AG09319 (cell line): Measurements from ENCODE around the gene DIP2C.
"Not testable (repeated sequence)": the region's sequence is repeated elsewhere in the genome, so short reads cannot be mapped to it uniquely, and the experiment has no call there.

Experiments used
- DNase-seq: peaks from one replicate; pipeline ENCODE4 v3.0.0-alpha.2; 2010; ENCODE audit warnings: low read depth; ENCODE audit errors: extremely low read depth
- TF ChIP-seq, protein P1 (sequence below): IDR thresholded peaks from 2 replicates; pipeline ENCODE4 v1.5.1; 2011; ENCODE audit warnings: low read depth, mild to moderate bottlenecking, inconsistent platforms, low read length, moderate library complexity

DIP2C gene

GRCh38 chr10:354901-355617 lies 334.4 kb downstream of the DIP2C start:
- DNase-seq = no peak
- TF ChIP-seq, protein P1, sequence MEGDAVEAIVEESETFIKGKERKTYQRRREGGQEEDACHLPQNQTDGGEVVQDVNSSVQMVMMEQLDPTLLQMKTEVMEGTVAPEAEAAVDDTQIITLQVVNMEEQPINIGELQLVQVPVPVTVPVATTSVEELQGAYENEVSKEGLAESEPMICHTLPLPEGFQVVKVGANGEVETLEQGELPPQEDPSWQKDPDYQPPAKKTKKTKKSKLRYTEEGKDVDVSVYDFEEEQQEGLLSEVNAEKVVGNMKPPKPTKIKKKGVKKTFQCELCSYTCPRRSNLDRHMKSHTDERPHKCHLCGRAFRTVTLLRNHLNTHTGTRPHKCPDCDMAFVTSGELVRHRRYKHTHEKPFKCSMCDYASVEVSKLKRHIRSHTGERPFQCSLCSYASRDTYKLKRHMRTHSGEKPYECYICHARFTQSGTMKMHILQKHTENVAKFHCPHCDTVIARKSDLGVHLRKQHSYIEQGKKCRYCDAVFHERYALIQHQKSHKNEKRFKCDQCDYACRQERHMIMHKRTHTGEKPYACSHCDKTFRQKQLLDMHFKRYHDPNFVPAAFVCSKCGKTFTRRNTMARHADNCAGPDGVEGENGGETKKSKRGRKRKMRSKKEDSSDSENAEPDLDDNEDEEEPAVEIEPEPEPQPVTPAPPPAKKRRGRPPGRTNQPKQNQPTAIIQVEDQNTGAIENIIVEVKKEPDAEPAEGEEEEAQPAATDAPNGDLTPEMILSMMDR = no peak

DNA sequence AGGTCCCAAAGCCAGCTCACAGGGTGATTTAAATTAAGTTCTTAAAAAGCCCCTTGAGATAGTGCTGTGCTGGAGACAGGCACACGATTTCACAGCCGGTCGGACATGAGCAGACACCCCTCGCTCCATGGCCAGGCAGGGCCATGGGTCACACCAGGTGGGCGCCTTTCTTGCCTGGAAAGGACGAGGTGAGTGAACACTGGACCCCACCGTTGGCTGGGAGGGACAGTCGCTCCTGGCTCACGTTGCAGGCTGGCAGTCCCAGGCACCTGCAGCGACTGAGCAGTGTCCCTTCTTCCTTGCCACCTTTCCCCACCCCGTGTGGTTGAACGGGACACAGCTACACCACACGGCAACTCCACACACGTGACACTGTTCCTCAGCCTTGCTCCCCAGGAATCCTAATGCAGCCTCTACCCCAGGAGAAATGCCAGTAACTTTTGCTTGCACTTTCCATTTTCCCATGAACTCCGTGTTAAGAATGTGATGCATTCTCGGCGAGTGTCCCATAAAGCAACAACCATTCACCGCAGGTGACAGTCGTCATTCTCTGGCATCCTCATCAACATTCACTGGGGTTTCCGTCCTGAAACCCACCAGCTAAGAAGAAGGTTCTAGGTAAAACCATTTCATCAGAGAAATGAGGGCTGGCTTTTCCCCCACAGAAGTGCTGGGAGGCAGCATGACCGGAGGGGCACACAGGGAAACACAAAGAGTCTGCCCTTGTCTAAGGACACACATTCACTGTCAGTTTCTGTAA lies 336.8 kb downstream of the DIP2C start:
- DNase-seq = no peak
- TF ChIP-seq, protein P1 = no peak

DNA sequence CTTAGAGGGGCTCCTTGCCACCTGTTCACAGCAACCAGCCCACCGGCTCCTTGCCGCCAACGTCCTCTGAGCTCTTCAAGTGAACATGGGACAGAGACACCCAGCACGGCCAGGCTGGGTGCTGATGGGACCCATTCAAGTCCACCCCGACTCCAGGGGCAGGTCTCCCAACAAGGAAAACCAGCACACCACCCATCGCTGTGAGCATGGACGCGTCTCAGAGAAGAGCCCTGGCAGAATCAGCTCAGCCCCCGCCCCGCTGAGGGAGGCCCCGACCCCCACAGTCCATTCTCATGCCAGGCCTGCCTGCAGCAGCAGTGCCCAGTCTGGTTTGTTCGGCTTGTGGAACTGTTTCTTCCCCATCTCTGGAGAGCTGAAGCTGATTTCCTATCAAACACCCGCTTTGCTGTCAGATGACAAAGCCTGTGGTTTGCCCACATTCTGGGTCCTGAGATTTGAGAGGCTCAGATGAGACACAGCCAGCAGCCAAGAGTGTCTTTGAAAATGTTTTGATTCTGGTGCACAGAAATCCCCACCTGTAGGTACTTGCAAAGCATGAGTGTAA lies 337.6 kb downstream of the DIP2C start:
- no peak for DNase-seq
- TF ChIP-seq, protein P1 = no peak

DNA sequence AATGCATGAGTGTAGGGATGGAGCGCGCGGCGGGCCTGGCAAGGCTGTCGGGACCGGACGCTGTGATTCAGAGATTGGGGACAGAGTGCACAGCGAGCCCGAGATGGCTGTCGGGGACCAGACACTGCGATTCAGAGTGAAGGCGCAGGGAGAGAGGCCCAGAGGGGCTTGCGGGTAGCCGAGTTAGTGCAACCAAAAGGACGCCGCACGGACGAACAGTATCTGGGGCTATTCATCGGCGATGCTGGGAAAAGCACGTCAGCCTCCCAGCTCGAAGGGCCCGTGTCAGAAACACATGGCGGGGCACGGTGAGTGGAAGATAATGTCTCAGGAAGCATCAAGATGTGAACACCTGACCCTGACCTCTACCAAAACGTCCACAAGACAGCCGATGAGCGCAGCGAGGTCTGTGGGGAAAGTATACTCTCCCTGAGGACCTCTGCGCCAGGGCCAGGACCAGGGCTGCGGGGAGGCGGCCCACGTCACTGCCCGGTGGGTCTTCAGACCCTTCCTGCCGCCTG lies 338.4 kb downstream of the DIP2C start:
- TF ChIP-seq, protein P1 = no peak
- DNase-seq = no peak

- TF ChIP-seq, protein P1 = no peak
Observed at GRCh38 chr10:349081-349480, 340.4 kb downstream of the DIP2C start.

GRCh38 chr10:348456-348855 lies 341.0 kb downstream of the DIP2C start:
- TF ChIP-seq, protein P1 = no peak
- no peak for DNase-seq

More at GRCh38 chr10:349081-349480, 340.4 kb downstream of the DIP2C start:
- no peak for DNase-seq

DNA sequence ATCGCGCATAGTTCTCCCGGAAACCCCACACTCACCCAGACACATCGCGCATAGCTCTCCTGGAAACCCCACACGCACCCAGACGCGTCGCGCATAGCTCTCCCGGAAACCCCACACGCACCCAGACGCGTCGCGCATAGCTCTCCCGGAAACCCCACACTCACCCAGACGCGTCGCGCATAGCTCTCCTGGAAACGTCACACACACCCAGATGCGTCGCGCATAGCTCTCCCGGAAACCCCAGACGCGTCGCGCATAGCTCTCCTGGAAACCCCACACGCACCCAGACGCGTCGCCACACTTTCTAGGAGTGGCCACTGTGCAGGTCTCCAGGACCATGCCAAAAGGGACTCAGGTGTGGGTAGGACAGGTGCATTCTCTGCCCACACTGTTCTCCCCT lies 341.7 kb downstream of the DIP2C start:
- DNase-seq = not testable (repeated sequence)

DNA sequence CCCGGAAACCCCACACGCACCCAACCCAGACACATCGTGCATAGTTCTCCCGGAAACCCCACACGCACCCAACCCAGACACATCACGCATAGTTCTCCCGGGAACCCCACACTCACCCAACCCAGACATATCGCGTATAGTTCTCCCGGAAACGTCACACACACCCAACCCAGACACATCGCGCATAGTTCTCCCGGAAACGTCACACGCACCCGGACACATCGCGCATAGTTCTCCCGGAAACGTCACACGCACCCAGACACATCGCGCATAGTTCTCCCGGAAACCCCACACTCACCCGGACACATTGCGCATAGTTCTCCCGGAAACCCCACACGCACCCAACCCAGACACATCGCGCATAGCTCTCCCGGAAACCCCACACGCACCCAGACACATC lies 342.3 kb downstream of the DIP2C start:
- not testable (repeated sequence) for DNase-seq
